ENCODE data around the gene ATP8B3.

DNA sequence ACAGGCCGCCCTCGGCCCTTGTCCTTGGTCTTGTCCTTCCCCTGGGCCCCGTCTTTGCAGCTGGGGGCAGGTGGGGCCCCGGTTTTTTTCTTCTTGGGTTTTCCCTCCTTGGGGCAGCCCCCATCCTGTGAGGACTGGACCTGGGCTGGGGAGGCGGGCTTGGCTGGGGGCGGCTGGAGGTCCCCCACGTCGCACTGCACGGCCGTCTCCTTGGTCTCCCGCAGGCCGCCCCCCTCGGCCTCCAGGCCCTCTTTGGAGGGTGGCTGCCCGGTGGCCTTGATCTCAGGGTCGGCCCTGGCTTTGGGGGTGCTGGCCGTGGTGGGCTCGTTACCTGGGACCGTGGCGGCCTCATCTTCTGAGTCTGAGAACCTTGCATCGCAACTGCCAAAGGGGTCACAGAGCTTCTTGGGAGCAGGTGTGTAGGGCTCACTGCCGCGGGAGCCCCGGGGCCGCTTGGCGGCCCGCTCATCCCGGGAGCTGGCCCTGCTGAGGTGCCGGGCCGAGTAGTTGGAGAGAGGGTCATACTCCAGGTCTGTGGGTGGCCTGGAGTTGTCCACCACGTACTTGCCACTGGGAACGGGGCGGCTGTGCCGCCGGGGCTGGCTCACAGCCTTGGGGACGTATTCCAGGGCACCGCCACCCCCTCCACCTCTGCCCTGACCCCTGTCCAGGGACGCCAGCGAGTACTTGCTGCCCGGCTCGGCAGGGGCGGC, 15.6 kb upstream of the ATP8B3 start:
- TF ChIP-seq, protein P1, sequence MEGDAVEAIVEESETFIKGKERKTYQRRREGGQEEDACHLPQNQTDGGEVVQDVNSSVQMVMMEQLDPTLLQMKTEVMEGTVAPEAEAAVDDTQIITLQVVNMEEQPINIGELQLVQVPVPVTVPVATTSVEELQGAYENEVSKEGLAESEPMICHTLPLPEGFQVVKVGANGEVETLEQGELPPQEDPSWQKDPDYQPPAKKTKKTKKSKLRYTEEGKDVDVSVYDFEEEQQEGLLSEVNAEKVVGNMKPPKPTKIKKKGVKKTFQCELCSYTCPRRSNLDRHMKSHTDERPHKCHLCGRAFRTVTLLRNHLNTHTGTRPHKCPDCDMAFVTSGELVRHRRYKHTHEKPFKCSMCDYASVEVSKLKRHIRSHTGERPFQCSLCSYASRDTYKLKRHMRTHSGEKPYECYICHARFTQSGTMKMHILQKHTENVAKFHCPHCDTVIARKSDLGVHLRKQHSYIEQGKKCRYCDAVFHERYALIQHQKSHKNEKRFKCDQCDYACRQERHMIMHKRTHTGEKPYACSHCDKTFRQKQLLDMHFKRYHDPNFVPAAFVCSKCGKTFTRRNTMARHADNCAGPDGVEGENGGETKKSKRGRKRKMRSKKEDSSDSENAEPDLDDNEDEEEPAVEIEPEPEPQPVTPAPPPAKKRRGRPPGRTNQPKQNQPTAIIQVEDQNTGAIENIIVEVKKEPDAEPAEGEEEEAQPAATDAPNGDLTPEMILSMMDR (conservative IDR thresholded peaks at IDR 0.05; ENCODE audit: low read depth, low read length), result no peak
- no peak for TF ChIP-seq EZH2 (IDR thresholded peaks at IDR 0.05; ENCODE audit: borderline replicate concordance, low read depth, low read length, poor library complexity, severe bottlenecking)
